Adipose tissue (tissue), 3 donors: ENCODE measurements around the gene PRAMEF26. TPM values are rescaled to one million over a fixed set of nuclear protein-coding genes. Genes with fewer than 3 reads are reported as not detected.
"Not testable (repeated sequence)": the region's sequence is repeated elsewhere in the genome, so short reads cannot be mapped to it uniquely, and the experiment has no call there.

Experiments used
- H3K27ac ChIP-seq: one replicate; pipeline ENCODE4 v1.5.1; 2013; ENCODE audit warnings: low read depth, low read length
- WGBS, 3 donors: extraction: QIAGEN DNeasy Blood & Tissue Kit; methylation state at CpG; one replicate each; pipeline ENCODE4 v1.1.7; 2013; 5-methylcytosine and 5-hydroxymethylcytosine counted together
- polyA plus RNA-seq, 3 donors: library from polyadenylated mRNA; stranded (reverse); fragments of 200-250 nt; gene quantifications; one replicate each; pipeline ENCODE4 v1.2.3, GENCODE V29; 2013
- donor health status: healthy with polysubstance abuse.
- donor health status: Bipolar disorder and iron deficiency.
- donor health status: healthy.

Gene PRAMEF26
- polyA plus RNA-seq, result not detected

DNA sequence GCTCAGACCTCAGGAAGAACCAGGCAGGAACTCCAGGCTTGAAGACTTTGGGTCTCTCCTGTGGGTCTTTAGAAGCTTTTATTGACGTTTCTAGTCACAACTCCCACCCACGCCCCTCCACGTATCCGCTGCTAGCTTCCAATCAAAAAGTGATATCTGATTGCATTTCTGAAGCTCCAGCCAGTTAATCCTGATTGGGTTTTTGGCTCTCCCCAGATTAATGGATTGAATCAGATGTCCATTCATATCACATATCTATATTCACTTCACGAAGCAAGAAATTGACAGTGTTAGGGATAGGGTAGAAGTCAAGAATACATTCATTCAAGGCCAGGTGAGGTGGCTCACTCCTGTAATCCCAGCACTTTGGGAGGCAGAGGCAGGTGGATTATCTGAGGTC is at the start of gene PRAMEF26:
Gene PRAMEF26 (minus strand): TSS at position 101 of the 400 bp plus-strand sequence. CDS start 2,914 bp downstream, outside the sequence.
- H3K27ac ChIP-seq, result not testable (repeated sequence)
- 67 to 100% (median 83%) methylated on average over 1 of the region's 5 CpGs for WGBS, 3 donors

DNA sequence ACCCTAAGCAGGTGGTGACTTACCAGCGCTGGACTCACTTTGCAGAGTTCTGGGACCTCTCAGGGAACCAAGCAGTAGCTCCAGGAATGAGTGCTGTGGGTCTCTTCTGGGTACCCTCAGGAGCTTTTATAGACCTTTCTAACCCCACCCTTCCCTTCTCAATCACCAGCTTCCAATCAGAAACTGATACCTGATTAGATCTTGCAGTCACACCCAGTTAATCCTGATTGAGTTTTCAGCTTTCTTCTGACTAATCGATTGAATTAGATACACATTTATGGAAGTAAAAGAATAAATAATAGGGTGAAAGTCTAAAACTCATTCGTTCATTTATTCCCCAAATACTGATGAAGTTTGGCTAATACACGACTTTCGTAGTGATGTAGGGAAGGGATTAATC is 45.5 kb upstream of the PRAMEF26 start, which contains the start of gene PRAMEF13:
Gene PRAMEF13 (minus strand): TSS at position 101 of the 400 bp plus-strand sequence. CDS start 1,820 bp downstream, outside the sequence.
- no CpG with 5 or more reads among the region's 5 CpGs for WGBS, 3 donors

DNA sequence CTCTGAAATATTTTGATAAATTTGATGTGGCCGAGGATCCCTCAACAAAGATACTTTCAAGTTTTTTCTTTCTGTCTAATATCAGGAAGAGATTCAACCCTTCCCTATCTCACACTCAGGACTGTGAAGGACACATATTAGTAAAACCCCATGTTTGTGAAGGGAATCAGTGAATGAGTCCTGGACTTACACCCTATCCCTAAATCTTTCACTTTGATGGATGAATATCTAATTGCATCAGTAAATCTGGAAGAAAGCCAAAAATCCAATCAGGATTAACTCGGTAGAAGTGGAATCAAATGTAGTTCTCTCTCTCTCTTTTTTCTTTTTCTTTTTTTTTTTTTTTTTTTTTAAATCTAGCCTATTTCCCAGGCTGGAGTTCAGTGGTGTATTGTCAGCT is 15.7 kb upstream of the PRAMEF26 start, which contains the start of gene PRAMEF9:
Gene PRAMEF9 (plus strand): TSS at position 301 of the 400 bp plus-strand sequence. CDS start 3,433 bp downstream, outside the sequence.
- not testable (repeated sequence) for H3K27ac ChIP-seq
- WGBS, 3 donors, result 78 to 92% (median 90%) methylated on average over 1 of the region's 2 CpGs

More for the DNA sequence above, 45.5 kb upstream of the PRAMEF26 start, which contains the start of gene PRAMEF13:
- not testable (repeated sequence) for H3K27ac ChIP-seq

GRCh38 chr1:13165531-13165930 is 9.7 kb upstream of the PRAMEF26 start, which contains the start of gene HNRNPCL4:
HNRNPCL4 (minus strand) TSS chr1:13165631; CDS start chr1:13165467, 164 bp downstream.
- no CpG with 5 or more reads among the region's 8 CpGs for WGBS, 3 donors
- not testable (repeated sequence) for H3K27ac ChIP-seq

GRCh38 chr1:13116754-13117153 is 39.1 kb downstream of the PRAMEF26 start, which contains the start of gene HNRNPCL2:
HNRNPCL2 (minus strand) TSS chr1:13116854; CDS start chr1:13116400, 454 bp downstream.
- 91 to 93% (median 92%) methylated on average over 6 of the region's 6 CpGs for WGBS, 3 donors
- not testable (repeated sequence) for H3K27ac ChIP-seq

Other genes starting within 250 kb of the PRAMEF26 start
- not detected for gene PRAMEF7, start 239.4 kb downstream of the PRAMEF26 start, polyA plus RNA-seq
- not detected for gene PRAMEF6, start 208.4 kb downstream of the PRAMEF26 start, polyA plus RNA-seq
- gene PRAMEF27, start 99.4 kb downstream of the PRAMEF26 start, polyA plus RNA-seq, result not detected
- gene HNRNPCL3, start 95.2 kb downstream of the PRAMEF26 start, polyA plus RNA-seq, result not detected
- not detected for gene PRAMEF25, start 85.2 kb downstream of the PRAMEF26 start, polyA plus RNA-seq
- not detected for gene HNRNPCL2, start 39.2 kb downstream of the PRAMEF26 start, polyA plus RNA-seq
- gene HNRNPCL4, start 9.6 kb upstream of the PRAMEF26 start, polyA plus RNA-seq, result not detected
- gene PRAMEF9, start 15.8 kb upstream of the PRAMEF26 start, polyA plus RNA-seq, result not detected
- gene PRAMEF13, start 45.4 kb upstream of the PRAMEF26 start, polyA plus RNA-seq, result not detected
- gene PRAMEF18, start 70.1 kb upstream of the PRAMEF26 start, polyA plus RNA-seq, result not detected
- not detected for gene PRAMEF5, start 98.2 kb upstream of the PRAMEF26 start, polyA plus RNA-seq
- not detected for gene PRAMEF8, start 129.1 kb upstream of the PRAMEF26 start, polyA plus RNA-seq
- not detected for gene PRAMEF33, start 147.5 kb upstream of the PRAMEF26 start, polyA plus RNA-seq
- gene PRAMEF15, start 159.6 kb upstream of the PRAMEF26 start, polyA plus RNA-seq, result not detected
- gene PRAMEF14, start 191.1 kb upstream of the PRAMEF26 start, polyA plus RNA-seq, result not detected
- under 1 TPM in 1 of 3 donors, not detected in 2; 0.22 TPM for gene PRAMEF19, start 215.9 kb upstream of the PRAMEF26 start, polyA plus RNA-seq
- not detected for gene PRAMEF17, start 233.6 kb upstream of the PRAMEF26 start, polyA plus RNA-seq